Neutrophil (primary cell): Measurements from ENCODE around the gene TMEM51.
A peak's percentile ranks its signal among the peaks of the same experiment; 100 is the strongest.

Source experiments
- H3K27ac ChIP-seq: fragments of 200-600 bp; sonication (generic); 2 replicates; pipeline ENCODE4 v1.5.1; 2016; ENCODE audit warnings: mild to moderate bottlenecking, moderate library complexity
- H3K27me3 ChIP-seq: fragments of 200-600 bp; sonication (generic); 2 replicates; pipeline ENCODE4 v1.6.0; 2016; ENCODE audit warnings: mild to moderate bottlenecking
- H3K36me3 ChIP-seq: fragments of 200-600 bp; sonication (generic); 2 replicates; pipeline ENCODE4 v1.5.1; 2017
- H3K4me1 ChIP-seq, 2 experiments: fragments of 200-600 bp in 1 of 2; sonication (generic) in 1 of 2; 1 replicate in 1 of 2; 2 replicates in 1 of 2; pipeline versions ENCODE4 v1.5.1 to v1.6.1; 2013 to 2016; ENCODE audit warnings: low read depth in 1 of 2, low read length in 1 of 2, mild to moderate bottlenecking in 1 of 2, moderate library complexity in 1 of 2; ENCODE audit not compliant: control insufficient read depth in 1 of 2, insufficient read depth in 1 of 2
- H3K4me3 ChIP-seq, 2 experiments: fragments of 200-600 bp in 1 of 2; sonication (generic) in 1 of 2; 1 replicate in 1 of 2; 2 replicates in 1 of 2; pipeline ENCODE4 v1.5.1; 2013 to 2016; ENCODE audit warnings: low read depth in 1 of 2, low read length in 1 of 2, mild to moderate bottlenecking in 1 of 2, moderate library complexity in 1 of 2
- H3K9me3 ChIP-seq: fragments of 200-600 bp; sonication (generic); 2 replicates; pipeline ENCODE4 v1.5.1; 2016
- CTCF ChIP-seq: fragments of 200-600 bp; sonication (generic); IDR thresholded peaks from 2 replicates; pipeline ENCODE4 v1.5.1; 2016; ENCODE audit warnings: antibody characterized with exemption

TMEM51 gene

GRCh38 chr1:15257309-15257708 lies 103.8 kb downstream of the TMEM51 start:
- no peak for TF ChIP-seq CTCF
- Histone ChIP-seq H3K4me1 (peaks cover 8 to 11% of the 10 kb centered on the region in 2 experiments), H3K9me3 (no peaks in the 10 kb centered on the region), H3K27ac (no peak overlapping the region), H3K4me3 (no peak overlapping the region), H3K36me3 (no peaks in the 10 kb centered on the region), H3K27me3 (peaks cover 14% of the 10 kb centered on the region)

- Histone ChIP-seq H3K27me3 (peaks cover 11% of the 10 kb centered on the region), H3K4me3 (no peak overlapping the region), H3K9me3 (no peaks in the 10 kb centered on the region), H3K4me1 (peaks cover 8 to 11% of the 10 kb centered on the region in 2 experiments), H3K27ac (no peak overlapping the region), H3K36me3 (no peaks in the 10 kb centered on the region)
- no peak for TF ChIP-seq CTCF
Observed at GRCh38 chr1:15258833-15259621, 105.5 kb downstream of the TMEM51 start.

- no peak for TF ChIP-seq CTCF
- H3K36me3 ChIP-seq = no peaks in the 10 kb centered on the region
- peaks cover 11% of the 10 kb centered on the region for H3K27me3 ChIP-seq
- peaks cover 8 to 11% of the 10 kb centered on the region in 2 experiments for H3K4me1 ChIP-seq
- no peak overlapping the region for H3K27ac ChIP-seq
- no peak overlapping the region for H3K4me3 ChIP-seq
- H3K9me3 ChIP-seq = no peaks in the 10 kb centered on the region
Observed at GRCh38 chr1:15259622-15260007, 106.1 kb downstream of the TMEM51 start.

- peaks cover 11% of the 10 kb centered on the region for H3K27me3 ChIP-seq
- H3K4me1 ChIP-seq = peaks cover 8 to 11% of the 10 kb centered on the region in 2 experiments
- no peaks in the 10 kb centered on the region for H3K36me3 ChIP-seq
- H3K9me3 ChIP-seq = no peaks in the 10 kb centered on the region
- peak overlapping the region in 1 of 2 experiments; percentile 55 for H3K4me3 ChIP-seq
- no peak for TF ChIP-seq CTCF
- H3K27ac ChIP-seq = no peak overlapping the region
Observed at GRCh38 chr1:15260418-15261154, 107.0 kb downstream of the TMEM51 start.

GRCh38 chr1:15261155-15262002 lies 107.8 kb downstream of the TMEM51 start:
- Histone ChIP-seq H3K4me3 (peak overlapping the region; percentile 24 to 55), H3K9me3 (no peaks in the 10 kb centered on the region), H3K27ac (no peak overlapping the region), H3K27me3 (peaks cover 11% of the 10 kb centered on the region), H3K36me3 (no peaks in the 10 kb centered on the region), H3K4me1 (peaks cover 8 to 11% of the 10 kb centered on the region in 2 experiments)
- TF ChIP-seq CTCF = no peak
